Measurements from ENCODE around the gene ZNF107. TPM values are rescaled to one million over a fixed set of nuclear protein-coding genes. Genes with fewer than 3 reads are reported as not detected.
"Not testable (repeated sequence)": the region's sequence is repeated elsewhere in the genome, so short reads cannot be mapped to it uniquely, and the experiment has no call there.

ZNF107 gene
- total and polyA plus RNA-seq, 2 donors (not counting 1 experiment from before 2014, with no cell fraction given) = 22.0 to 70.7 TPM

- H3K4me2 ChIP-seq (replicated peaks; ENCODE audit: low read depth, low read length, poor library complexity, severe bottlenecking) = no peak overlapping the region
- Mint-ChIP-seq H3K27me3 (no peaks in the 10 kb centered on the region), H3K27ac (no peak overlapping the region), H3K4me3 (no peak overlapping the region), H3K9me3 (ENCODE audit: insufficient read depth) (no peaks in the 10 kb centered on the region), H3K4me1 (no peaks in the 10 kb centered on the region)
- no peak overlapping the region for H3K4me3 ChIP-seq (ENCODE audit: control extremely low read depth in 1 of 5, extremely low read depth in 1 of 5, insufficient read depth in 1 of 5, low read depth in 2 of 5, low read length in 4 of 5)
- no peaks in the 10 kb centered on the region for H3K36me3 ChIP-seq (replicated peaks in 1 of 2; ENCODE audit: control extremely low read depth in 1 of 2, control insufficient read depth in 1 of 2, extremely low read depth in 1 of 2, insufficient read depth in 2 of 2, low read length in 1 of 2)
- no peak for ATAC-seq (ENCODE audit: low read depth)
- ChIA-PET CTCF (no interaction called here), POLR2A (no interaction called here)
- H3K79me2 ChIP-seq (ENCODE audit: control insufficient read depth, insufficient read depth, low read length) = no peaks in the 10 kb centered on the region
- no peak overlapping the region for H3K27ac ChIP-seq (ENCODE audit: low read length in 2 of 2)
- peaks cover 0 to 2% (median 0%) of the 10 kb centered on the region in 4 experiments for H3K27me3 ChIP-seq (replicated peaks in 1 of 4; ENCODE audit: control extremely low read depth in 1 of 4, control insufficient read depth in 3 of 4, insufficient read depth in 4 of 4, low read length in 3 of 4)
- no peak overlapping the region for H2AFZ ChIP-seq (ENCODE audit: insufficient read depth, low read depth, low read length, poor library complexity, severe bottlenecking)
- WGBS (ENCODE audit: insufficient coverage) = 38% methylated on average over 1 of the region's 2 CpGs
- peaks cover 0 to 8% (median 0%) of the 10 kb centered on the region in 3 donors for H3K9me3 ChIP-seq (ENCODE audit: control extremely low read depth in 1 of 3, control insufficient read depth in 2 of 3, insufficient read depth in 1 of 3, low read length in 2 of 3)
- intact Hi-C loops (cut with micrococcal nuclease) = no loop called here
- no peak for DNase-seq
- no peaks in the 10 kb centered on the region for H4K20me1 ChIP-seq (ENCODE audit: control insufficient read depth, insufficient read depth, low read length, poor library complexity, severe bottlenecking)
- H3K4me1 ChIP-seq (ENCODE audit: control insufficient read depth in 2 of 2, insufficient read depth in 2 of 2, low read length in 2 of 2) = no peaks in the 10 kb centered on the region
- TF ChIP-seq CTCF (IDR thresholded peaks at IDR 0.05) (no peak), EZH2 (IDR thresholded peaks at IDR 0.05; ENCODE audit: borderline replicate concordance, insufficient read depth, low read depth, low read length, poor library complexity, severe bottlenecking) (no peak)
- H3K9ac ChIP-seq (ENCODE audit: low read length) = no peak overlapping the region
Measured at GRCh38 chr7:64655811-64656210, 10.1 kb upstream of the ZNF107 start.

GRCh38 chr7:64656489-64656888, 9.4 kb upstream of the ZNF107 start:
- intact Hi-C loops (cut with micrococcal nuclease) = no loop called here
- H3K27ac ChIP-seq (ENCODE audit: low read length in 2 of 2) = no peak overlapping the region
- no peak overlapping the region for H3K4me3 ChIP-seq (ENCODE audit: control extremely low read depth in 1 of 5, extremely low read depth in 1 of 5, insufficient read depth in 1 of 5, low read depth in 2 of 5, low read length in 4 of 5)
- H3K4me3 Mint-ChIP-seq = no peak overlapping the region
- no peak overlapping the region for H3K4me2 ChIP-seq (replicated peaks; ENCODE audit: low read depth, low read length, poor library complexity, severe bottlenecking)
- no peak overlapping the region for H3K9ac ChIP-seq (ENCODE audit: low read length)
- H2AFZ ChIP-seq (ENCODE audit: insufficient read depth, low read depth, low read length, poor library complexity, severe bottlenecking) = no peak overlapping the region
- H3K4me1 ChIP-seq (ENCODE audit: control insufficient read depth in 2 of 2, insufficient read depth in 2 of 2, low read length in 2 of 2) = no peaks in the 10 kb centered on the region
- peaks cover 0 to 8% (median 0%) of the 10 kb centered on the region in 3 donors for H3K9me3 ChIP-seq (ENCODE audit: control extremely low read depth in 1 of 3, control insufficient read depth in 2 of 3, insufficient read depth in 1 of 3, low read length in 2 of 3)
- no peak for TF ChIP-seq EZH2 (IDR thresholded peaks at IDR 0.05; ENCODE audit: borderline replicate concordance, insufficient read depth, low read depth, low read length, poor library complexity, severe bottlenecking)
- no peak for TF ChIP-seq CTCF (IDR thresholded peaks at IDR 0.05)
- DNase-seq = no peak
- H3K79me2 ChIP-seq (ENCODE audit: control insufficient read depth, insufficient read depth, low read length) = no peaks in the 10 kb centered on the region
- 100% methylated on average over 2 of the region's 3 CpGs for WGBS (ENCODE audit: insufficient coverage)
- H3K9me3 Mint-ChIP-seq (ENCODE audit: insufficient read depth) = no peaks in the 10 kb centered on the region
- CTCF ChIA-PET = no interaction called here
- peaks cover 0 to 2% (median 0%) of the 10 kb centered on the region in 4 experiments for H3K27me3 ChIP-seq (replicated peaks in 1 of 4; ENCODE audit: control extremely low read depth in 1 of 4, control insufficient read depth in 3 of 4, insufficient read depth in 4 of 4, low read length in 3 of 4)
- H3K27ac Mint-ChIP-seq = no peak overlapping the region
- H3K36me3 ChIP-seq (replicated peaks in 1 of 2; ENCODE audit: control extremely low read depth in 1 of 2, control insufficient read depth in 1 of 2, extremely low read depth in 1 of 2, insufficient read depth in 2 of 2, low read length in 1 of 2) = no peaks in the 10 kb centered on the region
- H3K27me3 Mint-ChIP-seq = no peaks in the 10 kb centered on the region
- no peaks in the 10 kb centered on the region for H4K20me1 ChIP-seq (ENCODE audit: control insufficient read depth, insufficient read depth, low read length, poor library complexity, severe bottlenecking)
- no peaks in the 10 kb centered on the region for H3K4me1 Mint-ChIP-seq
- POLR2A ChIA-PET = no interaction called here
- ATAC-seq (ENCODE audit: low read depth) = no peak

- H3K9me3 ChIP-seq (ENCODE audit: control extremely low read depth in 1 of 3, control insufficient read depth in 2 of 3, insufficient read depth in 1 of 3, low read length in 2 of 3); H3K27ac ChIP-seq (ENCODE audit: low read length in 2 of 2); H4K20me1 ChIP-seq (ENCODE audit: control insufficient read depth, insufficient read depth, low read length, poor library complexity, severe bottlenecking); H3K27me3 Mint-ChIP-seq; POLR2A ChIA-PET; intact Hi-C loops (cut with micrococcal nuclease); H3K4me2 ChIP-seq (replicated peaks; ENCODE audit: low read depth, low read length, poor library complexity, severe bottlenecking); H3K4me3 ChIP-seq (ENCODE audit: control extremely low read depth in 1 of 5, extremely low read depth in 1 of 5, insufficient read depth in 1 of 5, low read depth in 2 of 5, low read length in 4 of 5); ATAC-seq (ENCODE audit: low read depth); H3K4me3 Mint-ChIP-seq; H3K27me3 ChIP-seq (replicated peaks in 1 of 4; ENCODE audit: control extremely low read depth in 1 of 4, control insufficient read depth in 3 of 4, insufficient read depth in 4 of 4, low read length in 3 of 4); DNase-seq; H3K36me3 ChIP-seq (replicated peaks in 1 of 2; ENCODE audit: control extremely low read depth in 1 of 2, control insufficient read depth in 1 of 2, extremely low read depth in 1 of 2, insufficient read depth in 2 of 2, low read length in 1 of 2); H3K9ac ChIP-seq (ENCODE audit: low read length); H3K9me3 Mint-ChIP-seq (ENCODE audit: insufficient read depth); H2AFZ ChIP-seq (ENCODE audit: insufficient read depth, low read depth, low read length, poor library complexity, severe bottlenecking); H3K27ac Mint-ChIP-seq: not testable (repeated sequence)
- peaks cover 39% of the 10 kb centered on the region for H3K79me2 ChIP-seq (ENCODE audit: control insufficient read depth, insufficient read depth, low read length)
- peaks cover 23% of the 10 kb centered on the region for H3K4me1 Mint-ChIP-seq
- 93% methylated on average over 3 of the region's 5 CpGs for whole genome bisulfite sequencing (ENCODE audit: insufficient coverage)
- H3K4me1 ChIP-seq (ENCODE audit: control insufficient read depth in 2 of 2, insufficient read depth in 2 of 2, low read length in 2 of 2) = peaks cover 6 to 15% of the 10 kb centered on the region in 2 donors
- CTCF ChIA-PET = interaction anchor here (0.7 kb wide), 1 partner anchor 340 kb away, joined by 3 read pairs; no protein-coding TSS in a partner anchor
Measured at GRCh38 chr7:64662091-64662490, 3.8 kb upstream of the ZNF107 start.

Data from B cell (primary cell).